ENCODE data around the gene HOXA4.

Gene HOXA4

GRCh38 chr7:27140126-27140857 lies 9.7 kb upstream of the HOXA4 start:
- DNase-seq (ENCODE audit: low spot score): no peak
- TF ChIP-seq CTCF (IDR thresholded peaks at IDR 0.05; ENCODE audit: extremely low read depth, insufficient read depth, missing control alignments): no peak
- in situ Hi-C loops (cut with MboI; ENCODE audit: low pct_unique_long_range_greater_than_20kb, low sequenced_read_pairs, unreplicated experiment): no loop called here

GRCh38 chr7:27139334-27140125 lies 9.0 kb upstream of the HOXA4 start:
- TF ChIP-seq CTCF (IDR thresholded peaks at IDR 0.05; ENCODE audit: extremely low read depth, insufficient read depth, missing control alignments): no peak
- in situ Hi-C loops (cut with MboI; ENCODE audit: low pct_unique_long_range_greater_than_20kb, low sequenced_read_pairs, unreplicated experiment): no loop called here
- DNase-seq (ENCODE audit: low spot score): no peak

GRCh38 chr7:27138985-27139333 lies 8.4 kb upstream of the HOXA4 start:
- DNase-seq (ENCODE audit: low spot score): no peak
- in situ Hi-C loops (cut with MboI; ENCODE audit: low pct_unique_long_range_greater_than_20kb, low sequenced_read_pairs, unreplicated experiment): no loop called here
- no peak for TF ChIP-seq CTCF (IDR thresholded peaks at IDR 0.05; ENCODE audit: extremely low read depth, insufficient read depth, missing control alignments)

- no peak for TF ChIP-seq CTCF (IDR thresholded peaks at IDR 0.05; ENCODE audit: extremely low read depth, insufficient read depth, missing control alignments)
- in situ Hi-C loops (cut with MboI; ENCODE audit: low pct_unique_long_range_greater_than_20kb, low sequenced_read_pairs, unreplicated experiment): no loop called here
- DNase-seq (ENCODE audit: low spot score): no peak
Observed at GRCh38 chr7:27138472-27138871, 7.9 kb upstream of the HOXA4 start.

- TF ChIP-seq CTCF (IDR thresholded peaks at IDR 0.05; ENCODE audit: extremely low read depth, insufficient read depth, missing control alignments): no peak
- DNase-seq (ENCODE audit: low spot score): no peak
- in situ Hi-C loops (cut with MboI; ENCODE audit: low pct_unique_long_range_greater_than_20kb, low sequenced_read_pairs, unreplicated experiment): no loop called here
Observed at GRCh38 chr7:27137640-27138315, 7.2 kb upstream of the HOXA4 start.

- in situ Hi-C loops (cut with MboI; ENCODE audit: low pct_unique_long_range_greater_than_20kb, low sequenced_read_pairs, unreplicated experiment): no loop called here
- TF ChIP-seq CTCF (IDR thresholded peaks at IDR 0.05; ENCODE audit: extremely low read depth, insufficient read depth, missing control alignments): no peak
- DNase-seq (ENCODE audit: low spot score): peak; percentile 69
Observed at GRCh38 chr7:27134392-27134791, 3.8 kb upstream of the HOXA4 start.
